OCI-M1 (cell line): ENCODE measurements around the gene TGFA.
A peak's percentile ranks its signal among the peaks of the same experiment; 100 is the strongest.
"Not testable (repeated sequence)": the region's sequence is repeated elsewhere in the genome, so short reads cannot be mapped to it uniquely, and the experiment has no call there.

Source experiments
- DNase-seq: peaks from one replicate; lab custom pipeline; 2025; lab: John Stamatoyannopoulos, UW

Gene TGFA

GRCh38 chr2:70498054-70498453 is 55.6 kb downstream of the TGFA start:
- DNase-seq, result peak; percentile 3

DNA sequence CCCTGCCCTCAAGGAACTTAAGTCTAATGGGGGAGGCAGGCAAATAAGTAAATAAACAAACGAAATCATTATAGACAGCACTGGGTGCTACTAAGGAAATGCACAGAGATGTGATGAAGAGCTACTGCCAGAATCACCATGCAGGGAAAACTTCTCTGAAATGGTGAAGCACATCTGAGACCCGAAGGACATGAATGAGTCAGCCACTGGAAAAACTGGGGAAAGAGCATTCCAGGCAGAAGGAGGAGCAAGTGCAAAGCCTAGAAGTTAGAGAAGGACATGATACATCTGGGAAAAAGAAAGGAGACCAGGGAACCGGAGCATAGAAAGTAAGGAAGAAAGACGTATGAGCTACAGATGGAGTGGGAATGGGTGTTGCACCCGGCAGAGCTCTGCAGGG is 56.8 kb downstream of the TGFA start:
- DNase-seq, result no peak

DNA sequence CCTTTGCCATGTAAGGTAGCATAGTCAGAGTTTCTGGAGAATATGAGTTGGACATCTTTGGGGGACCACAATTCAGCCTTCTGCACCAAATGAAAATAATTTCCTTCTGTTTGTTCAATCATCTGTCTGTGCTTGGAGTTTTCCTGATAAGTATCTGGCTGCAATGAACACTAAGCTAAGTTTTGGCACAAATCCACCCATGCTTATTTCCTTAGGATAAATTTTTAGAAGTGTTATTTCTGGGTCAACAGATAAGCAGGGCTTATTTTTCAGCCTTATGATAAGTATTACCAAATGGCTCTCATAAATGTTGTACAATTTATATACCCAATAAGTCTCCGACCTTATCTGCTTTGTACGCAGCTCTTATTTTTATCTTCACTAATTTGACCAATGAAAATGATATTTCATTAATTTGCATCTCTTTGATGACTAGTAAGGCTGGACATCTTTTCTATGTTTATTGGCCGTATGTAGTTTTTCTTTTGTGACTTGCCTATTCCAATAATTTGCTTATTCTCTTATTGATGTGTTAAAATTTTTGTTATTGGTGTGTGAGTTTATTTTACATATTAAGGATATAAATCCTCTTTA is 59.2 kb downstream of the TGFA start:
- DNase-seq, result no peak

- DNase-seq, result no peak
Observed at GRCh38 chr2:70490381-70490780, 63.2 kb downstream of the TGFA start.

DNA sequence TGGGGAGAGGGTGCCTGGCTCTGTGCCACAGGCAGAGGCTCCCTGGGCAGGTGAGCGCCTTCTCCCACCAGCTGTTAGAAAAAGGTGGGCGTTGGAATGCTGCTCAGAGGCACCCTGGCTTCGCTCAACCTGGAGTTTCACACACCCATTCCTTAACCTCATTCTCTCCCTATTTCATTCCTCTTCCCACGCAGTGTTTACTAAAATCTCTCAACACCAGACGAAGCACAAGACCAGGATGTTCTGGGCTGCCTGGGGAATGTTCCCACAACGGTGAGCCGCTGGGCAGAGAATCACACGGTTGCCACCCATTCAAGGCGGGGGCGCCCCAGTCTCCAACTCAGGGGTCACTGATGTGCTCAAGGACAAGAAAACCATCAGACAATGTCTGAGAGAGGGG is 64.5 kb downstream of the TGFA start:
- DNase-seq, result no peak

GRCh38 chr2:70484086-70484485 is 69.5 kb downstream of the TGFA start:
- no peak for DNase-seq

- DNase-seq, result no peak
Observed at GRCh38 chr2:70482401-70482800, 71.2 kb downstream of the TGFA start.

- DNase-seq, result no peak
Observed at GRCh38 chr2:70480468-70480867, 73.2 kb downstream of the TGFA start.

GRCh38 chr2:70479816-70480215 is 73.8 kb downstream of the TGFA start:
- peak; percentile 86 for DNase-seq

DNA sequence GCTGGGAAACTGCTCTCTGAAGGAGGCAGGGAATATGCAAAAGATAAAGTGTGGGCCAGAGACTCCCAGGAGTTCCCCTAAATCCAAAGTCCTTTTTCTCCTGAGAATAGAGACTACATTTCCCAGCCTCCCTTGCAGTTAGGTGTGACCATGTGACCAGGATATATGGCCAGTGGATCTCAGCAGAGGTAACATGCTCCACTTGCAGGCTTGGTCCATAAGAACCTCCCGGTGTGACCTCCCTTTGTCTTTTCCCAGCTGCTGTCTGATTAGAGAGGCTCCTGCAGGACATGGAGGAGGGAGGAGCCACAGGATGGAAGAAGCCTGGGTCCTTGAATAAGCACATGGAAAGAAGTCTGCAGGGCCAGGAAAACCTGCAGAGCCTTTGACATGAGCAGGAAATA is 76.2 kb downstream of the TGFA start:
- DNase-seq, result peak; percentile 2

GRCh38 chr2:70475266-70475665 is 78.4 kb downstream of the TGFA start:
- no peak for DNase-seq

DNA sequence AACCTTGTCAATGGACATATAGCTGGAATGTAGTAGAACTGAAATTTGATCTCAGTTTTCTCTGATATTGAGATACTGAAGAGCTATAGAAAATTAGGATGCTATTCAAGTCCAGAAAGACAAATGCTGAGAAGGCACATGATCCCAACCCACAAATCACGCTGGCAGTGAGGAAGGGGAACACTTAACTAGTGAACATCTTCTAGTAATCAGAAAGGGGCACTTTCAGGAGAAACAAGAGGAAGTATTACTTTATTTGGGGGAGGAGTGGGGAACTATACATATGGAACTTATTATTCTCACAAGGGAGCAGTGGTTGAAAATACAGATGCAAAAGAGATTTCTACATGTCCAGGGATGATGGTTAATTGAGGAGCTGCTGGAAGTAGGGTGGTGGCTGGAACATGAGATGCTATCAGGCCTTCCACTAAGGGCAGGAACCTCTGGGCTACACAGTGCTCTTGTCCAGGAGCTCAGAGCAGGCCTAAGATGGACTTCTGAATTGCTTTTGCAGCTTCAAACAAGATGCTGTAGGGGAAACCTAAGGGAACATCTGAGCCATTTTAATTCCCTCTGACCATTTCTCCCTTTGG is 79.3 kb downstream of the TGFA start:
- no peak for DNase-seq

DNA sequence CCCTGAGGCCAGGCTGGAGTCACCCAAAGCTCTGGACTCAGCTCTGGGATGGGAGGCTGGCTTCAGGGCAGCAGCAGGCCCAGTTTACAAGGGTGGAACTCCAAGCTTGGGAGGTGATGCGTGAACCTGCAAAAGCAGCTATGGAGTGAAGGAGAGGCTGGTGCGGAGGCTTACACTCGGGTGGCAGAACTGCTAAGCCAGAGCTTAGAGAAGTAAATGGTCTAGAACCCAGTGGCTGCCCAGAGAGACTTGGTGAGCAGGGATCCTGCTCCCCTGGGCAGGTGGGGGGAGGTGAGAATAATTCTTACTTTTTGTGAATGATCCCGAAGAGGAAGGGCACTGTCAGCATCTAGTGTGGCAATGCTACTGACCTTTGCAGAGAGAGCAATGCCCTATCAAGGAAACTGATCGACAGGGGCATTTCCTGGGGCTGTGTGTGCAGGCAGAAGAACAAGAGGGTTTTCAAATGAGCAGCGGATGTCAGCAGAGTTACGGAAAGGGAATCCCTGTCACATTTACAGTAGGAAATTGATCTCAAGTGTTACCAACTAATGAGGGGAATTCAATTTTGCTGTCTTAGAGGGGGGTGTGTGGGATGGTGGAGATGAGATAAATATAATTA is 80.4 kb downstream of the TGFA start:
- DNase-seq, result no peak

DNA sequence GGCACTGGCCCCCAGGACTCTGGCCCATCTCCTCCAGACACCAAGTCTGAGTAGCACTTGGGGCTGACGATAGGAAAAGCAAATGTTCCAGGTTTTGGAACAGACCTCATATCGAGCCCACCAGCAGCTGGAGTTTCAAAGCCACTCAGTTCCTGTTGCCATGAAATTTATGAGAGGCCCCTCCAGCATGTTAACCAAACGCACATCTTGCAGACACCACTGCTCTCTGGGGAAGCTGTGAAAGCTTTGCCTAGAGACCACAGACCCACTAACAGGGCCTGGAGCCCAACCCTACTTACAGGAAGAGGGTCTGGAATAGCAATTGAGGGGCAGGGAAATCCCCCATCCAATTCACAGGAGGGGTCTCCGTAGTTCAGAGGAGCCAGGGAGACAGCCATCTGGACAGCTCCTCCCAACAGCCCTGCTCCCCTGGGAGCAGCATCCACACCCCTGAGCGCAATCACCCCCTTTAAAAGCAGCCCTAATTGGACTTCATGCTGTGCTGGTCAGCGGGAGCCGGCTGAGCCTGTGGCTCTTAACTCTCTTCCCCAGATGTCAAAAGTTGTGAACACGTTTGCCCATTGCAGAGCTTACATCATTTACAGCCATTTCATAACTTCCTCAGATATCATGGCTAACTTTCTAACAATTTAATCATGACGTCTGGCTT is 81.3 kb downstream of the TGFA start:
- DNase-seq, result peak; percentile 13

- DNase-seq, result peak; percentile 3
Observed at GRCh38 chr2:70471129-70471528, 82.5 kb downstream of the TGFA start.

DNA sequence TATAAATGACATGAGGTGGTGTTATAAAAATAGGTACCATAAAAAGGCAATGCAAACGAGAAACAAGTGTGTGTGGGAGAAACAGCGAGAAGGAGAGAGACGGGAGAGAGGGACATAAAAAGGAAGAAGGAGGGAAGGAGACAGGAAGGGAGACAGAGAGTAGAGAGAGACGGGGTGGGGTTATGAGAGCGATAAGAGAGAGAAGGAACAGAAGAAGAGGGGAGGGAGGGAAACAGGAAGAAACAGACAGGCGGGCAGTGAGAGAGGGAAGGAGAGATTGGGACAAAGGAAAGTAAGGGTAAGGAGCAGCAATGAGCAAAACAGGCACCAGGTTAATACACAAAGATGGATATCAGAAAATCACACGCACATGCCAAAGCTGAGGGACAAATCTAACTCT is 83.7 kb downstream of the TGFA start:
- no peak for DNase-seq

GRCh38 chr2:70469435-70469834 is 84.2 kb downstream of the TGFA start:
- DNase-seq, result no peak

GRCh38 chr2:70468878-70469277 is 84.7 kb downstream of the TGFA start:
- DNase-seq, result no peak

DNA sequence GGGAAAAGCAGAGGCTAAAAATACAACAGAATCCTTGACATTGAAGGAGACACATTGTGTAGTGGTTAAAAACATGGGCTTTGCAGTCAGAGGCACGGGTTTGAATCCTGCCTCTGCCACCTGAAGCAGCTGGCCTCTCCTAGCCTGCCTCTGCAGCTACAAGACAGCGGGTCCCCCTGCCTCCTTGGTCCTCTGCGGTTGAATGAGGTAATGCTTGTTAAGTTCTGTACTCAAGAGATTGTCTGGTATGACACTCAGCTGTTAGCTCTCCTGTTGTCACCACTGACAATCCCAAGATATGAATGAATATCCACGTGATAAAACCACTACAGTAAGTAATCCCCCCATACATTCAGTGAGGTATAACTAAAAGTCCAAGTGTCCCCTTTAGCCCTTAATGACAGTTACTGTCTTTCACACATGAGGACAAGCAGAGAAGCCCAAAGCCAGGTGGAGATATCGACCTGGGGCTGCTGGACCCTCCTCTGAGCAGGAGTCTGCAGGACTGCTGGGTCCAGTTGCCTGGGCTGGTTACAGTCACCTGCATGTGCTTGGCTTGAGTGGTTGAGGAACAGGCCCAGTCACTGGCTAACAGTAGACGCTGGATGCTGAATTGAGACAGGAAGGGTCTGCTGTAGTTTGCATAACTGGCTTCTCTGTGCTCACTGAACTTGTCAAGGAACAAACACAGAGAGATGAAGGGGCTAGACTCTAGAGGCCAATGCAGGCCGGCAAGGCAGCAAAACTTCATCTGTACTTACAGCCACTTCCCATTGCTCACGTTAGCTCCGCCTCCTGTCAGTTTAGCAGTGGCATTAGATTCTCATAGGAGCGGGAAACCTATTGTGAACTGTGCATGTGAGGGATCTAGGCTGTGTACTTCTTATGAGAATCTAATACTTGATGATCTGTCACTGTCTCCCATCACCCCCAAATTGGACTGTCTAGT is 85.5 kb downstream of the TGFA start:
- no peak for DNase-seq

- DNase-seq, result no peak
Observed at GRCh38 chr2:70467237-70467636, 86.4 kb downstream of the TGFA start.

GRCh38 chr2:70466647-70467046 is 87.0 kb downstream of the TGFA start:
- not testable (repeated sequence) for DNase-seq

GRCh38 chr2:70463997-70464396 is 89.6 kb downstream of the TGFA start:
- no peak for DNase-seq
